ENCODE measurements around the gene SEL1L3. TPM values are rescaled to one million over a fixed set of nuclear protein-coding genes. Genes with fewer than 3 reads are reported as not detected.

The SEL1L3 gene
- total and polyA plus RNA-seq, 2 of the 13 experiments (the other 11 are each of a cell fraction or from before 2014, with no cell fraction given): 0.28 to 1.1 TPM

- TF ChIP-seq TFE3 (CRISPR knock-in tag; IDR thresholded peaks at IDR 0.05): no peak
- no peak for TF ChIP-seq ZNF225 (CRISPR knock-in tag; IDR thresholded peaks at IDR 0.05)
- no peak for TF ChIP-seq ZNF788 (CRISPR knock-in tag; IDR thresholded peaks at IDR 0.05; ENCODE audit: borderline replicate concordance)
- TF ChIP-seq, protein P1, sequence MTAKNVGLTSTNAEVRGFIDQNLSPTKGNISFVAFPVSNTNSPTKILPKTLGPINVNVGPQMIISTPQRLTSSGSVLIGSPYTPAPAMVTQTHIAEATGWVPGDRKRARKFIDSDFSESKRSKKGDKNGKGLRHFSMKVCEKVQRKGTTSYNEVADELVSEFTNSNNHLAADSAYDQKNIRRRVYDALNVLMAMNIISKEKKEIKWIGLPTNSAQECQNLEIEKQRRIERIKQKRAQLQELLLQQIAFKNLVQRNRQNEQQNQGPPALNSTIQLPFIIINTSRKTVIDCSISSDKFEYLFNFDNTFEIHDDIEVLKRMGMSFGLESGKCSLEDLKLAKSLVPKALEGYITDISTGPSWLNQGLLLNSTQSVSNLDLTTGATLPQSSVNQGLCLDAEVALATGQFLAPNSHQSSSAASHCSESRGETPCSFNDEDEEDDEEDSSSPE (CRISPR knock-in tag; IDR thresholded peaks at IDR 0.05): no peak
- no peak for TF ChIP-seq NKX3-1 (CRISPR knock-in tag; IDR thresholded peaks at IDR 0.05)
- TF ChIP-seq ZFP62 (CRISPR knock-in tag; IDR thresholded peaks at IDR 0.05): no peak
Observed at GRCh38 chr4:25725870-25726269, 136.9 kb downstream of the SEL1L3 start (continued).

- Histone ChIP-seq H3K79me2 (ENCODE audit: insufficient read depth, low read length) (no peaks in the 10 kb centered on the region), H3K27me3 (ENCODE audit: control insufficient read depth in 1 of 2, insufficient read depth in 2 of 2, low read length in 2 of 2) (no peaks in the 10 kb centered on the region), H3K27ac (ENCODE audit: extremely low read length, insufficient read depth, low read length) (no peak overlapping the region), H3K4me2 (ENCODE audit: low read depth, low read length) (no peak overlapping the region), H3K4me1 (ENCODE audit: insufficient read depth, low read length) (no peaks in the 10 kb centered on the region), H3K36me3 (replicated peaks in 1 of 2; ENCODE audit: control insufficient read depth in 1 of 2, insufficient read depth in 2 of 2, low read length in 2 of 2) (no peaks in the 10 kb centered on the region), H3K9me3 (ENCODE audit: low read length) (no peaks in the 10 kb centered on the region), H2AFZ (ENCODE audit: low read length) (no peak overlapping the region), H3K4me3 (replicated peaks in 1 of 3; ENCODE audit: insufficient read depth in 1 of 3, low read depth in 2 of 3, low read length in 3 of 3) (no peak overlapping the region), H3K9ac (ENCODE audit: insufficient read depth, low read depth, low read length) (no peak overlapping the region), H4K20me1 (ENCODE audit: insufficient read depth, low read length) (no peaks in the 10 kb centered on the region)
- intact Hi-C loops (cut with micrococcal nuclease; ENCODE audit: unreplicated experiment): no loop called here
- ChIA-PET POLR2A (no interaction called here), CTCF (ENCODE audit: low intra/inter-chr PET ratio, low total read pairs) (no interaction called here)
- FAIRE-seq: no peak
- WGBS (ENCODE audit: low lambda C conversion rate): 13% methylated on average over 1 of the region's 1 CpG
- TF ChIP-seq ZNF563 (CRISPR knock-in tag; IDR thresholded peaks at IDR 0.05) (no peak), ZBTB1 (CRISPR knock-in tag; IDR thresholded peaks at IDR 0.05; ENCODE audit: borderline replicate concordance) (no peak), CENPT (CRISPR knock-in tag; IDR thresholded peaks at IDR 0.05; ENCODE audit: low read depth) (no peak)
- TF ChIP-seq, protein P2, sequence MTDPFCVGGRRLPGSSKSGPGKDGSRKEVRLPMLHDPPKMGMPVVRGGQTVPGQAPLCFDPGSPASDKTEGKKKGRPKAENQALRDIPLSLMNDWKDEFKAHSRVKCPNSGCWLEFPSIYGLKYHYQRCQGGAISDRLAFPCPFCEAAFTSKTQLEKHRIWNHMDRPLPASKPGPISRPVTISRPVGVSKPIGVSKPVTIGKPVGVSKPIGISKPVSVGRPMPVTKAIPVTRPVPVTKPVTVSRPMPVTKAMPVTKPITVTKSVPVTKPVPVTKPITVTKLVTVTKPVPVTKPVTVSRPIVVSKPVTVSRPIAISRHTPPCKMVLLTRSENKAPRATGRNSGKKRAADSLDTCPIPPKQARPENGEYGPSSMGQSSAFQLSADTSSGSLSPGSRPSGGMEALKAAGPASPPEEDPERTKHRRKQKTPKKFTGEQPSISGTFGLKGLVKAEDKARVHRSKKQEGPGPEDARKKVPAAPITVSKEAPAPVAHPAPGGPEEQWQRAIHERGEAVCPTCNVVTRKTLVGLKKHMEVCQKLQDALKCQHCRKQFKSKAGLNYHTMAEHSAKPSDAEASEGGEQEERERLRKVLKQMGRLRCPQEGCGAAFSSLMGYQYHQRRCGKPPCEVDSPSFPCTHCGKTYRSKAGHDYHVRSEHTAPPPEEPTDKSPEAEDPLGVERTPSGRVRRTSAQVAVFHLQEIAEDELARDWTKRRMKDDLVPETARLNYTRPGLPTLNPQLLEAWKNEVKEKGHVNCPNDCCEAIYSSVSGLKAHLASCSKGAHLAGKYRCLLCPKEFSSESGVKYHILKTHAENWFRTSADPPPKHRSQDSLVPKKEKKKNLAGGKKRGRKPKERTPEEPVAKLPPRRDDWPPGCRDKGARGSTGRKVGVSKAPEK (CRISPR knock-in tag; IDR thresholded peaks at IDR 0.05; ENCODE audit: borderline replicate concordance): no peak
- peak; percentile 47; the same call in 1 of the 3 replicates for ATAC-seq
- BruUV-seq (replicated peaks): no TSS peak
- in situ Hi-C loops (cut with HindIII; ENCODE audit: extremely low pct_ligation_motif_present, low pct_unique_long_range_greater_than_20kb): no loop called here
- DNase-seq (ENCODE audit: low spot score): no peak
Observed at GRCh38 chr4:25723409-25723808, 139.4 kb downstream of the SEL1L3 start.

All from HepG2 (cell line).